Measurements from ENCODE around the gene RPL22. TPM values are rescaled to one million over a fixed set of nuclear protein-coding genes. Genes with fewer than 3 reads are reported as not detected.
A peak's percentile ranks its signal among the peaks of the same experiment; 100 is the strongest.

RPL22 gene
- total RNA-seq, 1 donor from 2014 or later = 601 TPM

DNA sequence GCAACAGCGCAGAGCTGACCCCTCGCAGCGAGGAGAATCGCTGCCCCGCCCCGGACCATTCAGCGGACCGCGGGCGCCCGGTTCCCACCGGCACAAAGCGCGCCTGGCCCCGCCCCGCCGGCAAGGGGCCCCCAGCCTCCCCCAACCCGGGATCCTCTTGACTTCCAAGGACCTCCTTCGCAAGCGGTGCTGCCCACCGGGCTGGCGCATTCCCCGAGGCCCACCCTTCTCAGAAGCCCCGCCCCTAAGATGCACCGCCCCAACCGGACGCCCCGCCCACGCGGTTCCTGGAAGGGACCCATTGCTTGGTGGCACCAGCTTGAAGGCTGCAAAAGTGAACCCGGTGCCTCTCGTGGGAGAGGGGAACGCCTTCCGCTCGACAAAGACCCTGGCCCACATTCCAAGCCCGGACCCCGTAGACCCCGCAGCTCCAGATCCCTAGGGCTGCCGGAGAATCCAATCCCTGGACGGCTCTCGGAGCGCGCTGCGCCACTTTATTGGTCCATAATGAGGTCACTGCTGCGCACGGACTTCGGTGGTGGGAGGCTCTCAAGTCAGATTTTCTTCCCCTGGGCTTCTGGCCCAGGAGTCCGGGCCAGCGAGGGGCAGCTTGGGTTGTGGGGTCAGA, 46.6 kb upstream of the RPL22 start:
- DNase-seq (ENCODE audit: low spot score) = no peak
- Mint-ChIP-seq H3K4me3 (ENCODE audit: unreplicated experiment) (no peak overlapping the region), H3K27ac (ENCODE audit: unreplicated experiment) (no peak overlapping the region), H3K36me3 (ENCODE audit: low read depth, unreplicated experiment) (no peaks in the 10 kb centered on the region), H3K4me1 (ENCODE audit: unreplicated experiment) (peaks cover 6% of the 10 kb centered on the region), H3K27me3 (ENCODE audit: unreplicated experiment) (peaks cover 28% of the 10 kb centered on the region), H3K9me3 (ENCODE audit: unreplicated experiment) (no peaks in the 10 kb centered on the region)
- TF ChIP-seq, protein P1, sequence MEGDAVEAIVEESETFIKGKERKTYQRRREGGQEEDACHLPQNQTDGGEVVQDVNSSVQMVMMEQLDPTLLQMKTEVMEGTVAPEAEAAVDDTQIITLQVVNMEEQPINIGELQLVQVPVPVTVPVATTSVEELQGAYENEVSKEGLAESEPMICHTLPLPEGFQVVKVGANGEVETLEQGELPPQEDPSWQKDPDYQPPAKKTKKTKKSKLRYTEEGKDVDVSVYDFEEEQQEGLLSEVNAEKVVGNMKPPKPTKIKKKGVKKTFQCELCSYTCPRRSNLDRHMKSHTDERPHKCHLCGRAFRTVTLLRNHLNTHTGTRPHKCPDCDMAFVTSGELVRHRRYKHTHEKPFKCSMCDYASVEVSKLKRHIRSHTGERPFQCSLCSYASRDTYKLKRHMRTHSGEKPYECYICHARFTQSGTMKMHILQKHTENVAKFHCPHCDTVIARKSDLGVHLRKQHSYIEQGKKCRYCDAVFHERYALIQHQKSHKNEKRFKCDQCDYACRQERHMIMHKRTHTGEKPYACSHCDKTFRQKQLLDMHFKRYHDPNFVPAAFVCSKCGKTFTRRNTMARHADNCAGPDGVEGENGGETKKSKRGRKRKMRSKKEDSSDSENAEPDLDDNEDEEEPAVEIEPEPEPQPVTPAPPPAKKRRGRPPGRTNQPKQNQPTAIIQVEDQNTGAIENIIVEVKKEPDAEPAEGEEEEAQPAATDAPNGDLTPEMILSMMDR (IDR thresholded peaks at IDR 0.05; ENCODE audit: unreplicated experiment) = no peak

DNA sequence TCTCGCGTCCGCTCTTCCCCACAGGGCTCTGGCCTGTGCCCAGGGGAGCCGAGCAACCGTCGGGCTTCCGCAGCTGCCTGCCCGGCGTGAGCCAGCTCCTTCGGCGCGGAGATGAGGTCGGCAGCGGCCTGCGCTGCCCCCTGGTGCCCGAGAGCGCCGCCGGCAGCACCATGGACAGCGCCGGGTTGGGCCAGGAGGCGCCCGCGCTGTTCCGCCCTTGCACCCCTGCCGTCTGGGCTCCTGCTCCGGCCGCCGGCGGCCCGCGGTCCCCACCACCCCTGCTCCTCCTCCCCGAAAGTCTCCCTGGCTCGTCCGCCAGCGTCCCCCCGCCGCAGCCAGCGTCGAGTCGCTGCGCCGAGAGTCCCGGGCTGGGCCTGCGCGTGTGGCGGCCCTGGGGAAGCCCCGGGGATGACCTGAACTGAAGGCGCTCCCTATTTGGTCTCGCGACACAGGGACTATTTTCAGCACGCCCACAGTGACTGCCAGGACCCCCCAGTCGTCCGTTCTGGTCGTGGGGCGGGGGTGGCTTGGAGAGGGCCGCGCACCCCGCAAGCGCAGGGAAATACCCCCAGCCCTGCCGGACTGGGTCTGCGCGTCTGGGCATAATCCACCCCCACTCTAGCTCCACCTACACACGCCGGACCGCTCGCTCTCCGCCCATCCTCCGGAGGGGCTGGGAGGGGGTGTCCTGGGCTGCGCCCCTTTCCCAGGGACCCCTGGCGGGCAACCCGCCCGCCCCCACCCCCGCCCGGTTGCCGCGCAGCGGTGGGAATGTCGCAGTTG, 45.9 kb upstream of the RPL22 start:
- Mint-ChIP-seq H3K4me1 (ENCODE audit: unreplicated experiment) (peaks cover 6% of the 10 kb centered on the region), H3K27me3 (ENCODE audit: unreplicated experiment) (peaks cover 27% of the 10 kb centered on the region), H3K27ac (ENCODE audit: unreplicated experiment) (no peak overlapping the region), H3K36me3 (ENCODE audit: low read depth, unreplicated experiment) (no peaks in the 10 kb centered on the region), H3K4me3 (ENCODE audit: unreplicated experiment) (no peak overlapping the region), H3K9me3 (ENCODE audit: unreplicated experiment) (no peaks in the 10 kb centered on the region)
- peak; percentile 93 for DNase-seq (ENCODE audit: low spot score)
- TF ChIP-seq, protein P1 (IDR thresholded peaks at IDR 0.05; ENCODE audit: unreplicated experiment) = peak; percentile 62

DNA sequence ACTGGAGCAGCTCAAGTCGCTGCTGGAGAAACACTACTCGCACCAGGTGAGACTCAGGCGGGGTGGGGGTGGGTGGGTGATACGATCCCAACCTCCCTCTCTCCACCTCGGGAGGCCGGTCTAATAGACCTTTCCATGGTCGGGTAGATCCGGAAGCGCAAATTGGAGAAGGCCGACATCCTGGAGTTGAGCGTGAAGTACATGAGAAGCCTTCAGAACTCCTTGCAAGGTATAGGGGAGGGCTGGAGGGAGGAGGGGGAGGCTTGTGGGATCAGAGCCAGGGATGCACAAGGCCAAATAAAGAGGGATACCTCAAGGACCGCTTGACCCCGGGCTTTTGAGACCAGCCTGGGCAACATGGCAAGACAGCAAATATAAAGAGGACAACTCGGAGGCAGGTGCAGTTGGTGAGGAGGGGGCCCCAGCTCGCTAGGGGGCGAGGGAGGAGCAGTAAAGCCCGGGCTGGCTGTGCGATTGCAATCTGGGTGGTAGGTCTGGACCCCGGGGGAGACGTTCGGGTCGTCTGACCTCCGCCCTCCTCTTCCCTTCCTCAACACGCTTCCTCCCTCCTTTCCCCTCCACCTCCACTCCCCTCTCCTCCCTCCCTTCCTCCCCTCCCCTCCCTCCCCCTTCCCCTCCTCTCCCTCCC, 45.1 kb upstream of the RPL22 start:
- TF ChIP-seq, protein P1 (IDR thresholded peaks at IDR 0.05; ENCODE audit: unreplicated experiment) = no peak
- Mint-ChIP-seq H3K4me1 (ENCODE audit: unreplicated experiment) (peaks cover 6% of the 10 kb centered on the region), H3K4me3 (ENCODE audit: unreplicated experiment) (no peak overlapping the region), H3K27me3 (ENCODE audit: unreplicated experiment) (peaks cover 24% of the 10 kb centered on the region), H3K27ac (ENCODE audit: unreplicated experiment) (no peak overlapping the region), H3K36me3 (ENCODE audit: low read depth, unreplicated experiment) (no peaks in the 10 kb centered on the region), H3K9me3 (ENCODE audit: unreplicated experiment) (no peaks in the 10 kb centered on the region)
- DNase-seq (ENCODE audit: low spot score) = no peak

DNA sequence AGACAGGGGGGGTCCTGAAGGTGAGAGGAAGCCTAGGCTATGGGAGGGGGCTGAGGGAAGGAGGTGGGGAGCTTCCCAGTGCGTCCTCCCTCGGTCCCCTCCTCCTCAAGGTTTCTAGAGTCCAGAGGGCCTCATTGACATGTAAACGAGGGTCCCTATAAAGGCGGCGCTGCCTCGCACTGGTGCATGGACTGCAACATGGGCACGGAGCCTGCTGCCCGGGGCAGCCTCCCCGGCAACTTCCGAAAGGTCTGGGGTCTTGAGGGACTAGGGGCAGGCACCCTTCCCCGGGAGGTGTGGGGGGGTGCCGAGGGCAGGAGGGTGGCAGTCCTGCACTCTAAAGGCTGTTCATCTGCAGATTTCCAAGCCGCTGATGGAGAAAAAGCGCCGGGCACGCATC, 44.6 kb upstream of the RPL22 start, which contains the start of gene HES3:
HES3 (plus strand) TSS at position 187 of the 400 bp plus-strand sequence; CDS start at position 374, 187 bp downstream.
- Mint-ChIP-seq H3K9me3 (ENCODE audit: unreplicated experiment) (no peaks in the 10 kb centered on the region), H3K4me3 (ENCODE audit: unreplicated experiment) (no peak within 1 kb of the TSS), H3K36me3 (ENCODE audit: low read depth, unreplicated experiment) (no peaks in the 10 kb centered on the region), H3K4me1 (ENCODE audit: unreplicated experiment) (peaks cover 12% of the 10 kb centered on the region), H3K27me3 (ENCODE audit: unreplicated experiment) (peaks cover 26% of the 10 kb centered on the region), H3K27ac (ENCODE audit: unreplicated experiment) (no peak within 1 kb of the TSS)
- DNase-seq (ENCODE audit: low spot score) = no peak
- TF ChIP-seq, protein P1 (IDR thresholded peaks at IDR 0.05; ENCODE audit: unreplicated experiment) = no peak

Measured in endothelial cell (in vitro differentiated cells).